Measurements from ENCODE around the gene ITGA2B. TPM values are rescaled to one million over a fixed set of nuclear protein-coding genes. Genes with fewer than 3 reads are reported as not detected.
"Not testable (repeated sequence)": the region's sequence is repeated elsewhere in the genome, so short reads cannot be mapped to it uniquely, and the experiment has no call there.

Gene ITGA2B
- total RNA-seq, 4 donors from 2014 or later = 0.14 to 0.32 TPM; not detected in 2

GRCh38 chr17:44375196-44376017 is 14.0 kb downstream of the ITGA2B start:
- TF ChIP-seq CTCF (IDR thresholded peaks at IDR 0.05) = no peak
- no peak for TF ChIP-seq POLR2AphosphoS5 (IDR thresholded peaks at IDR 0.05)
- TF ChIP-seq POLR2A (IDR thresholded peaks at IDR 0.05) = no peak
- TF ChIP-seq EP300 (IDR thresholded peaks at IDR 0.05; ENCODE audit: low read depth) = no peak
- intact Hi-C loops (cut with DNase I; ENCODE audit: low total_unique reads) = no loop called here
- Histone ChIP-seq H3K27ac (no peak overlapping the region), H3K4me3 (no peak overlapping the region), H3K9me3 (no peaks in the 10 kb centered on the region), H3K36me3 (no peaks in the 10 kb centered on the region), H3K4me1 (peaks cover 0 to 5% (median 0%) of the 10 kb centered on the region in 4 donors), H3K27me3 (peaks cover 39% of the 10 kb centered on the region)
- in situ Hi-C loops (cut with MboI; ENCODE audit: low pct_ligation_motif_present in 1 of 4, low pct_unique_long_range_greater_than_20kb in 1 of 4, low sequenced_read_pairs in 3 of 4) = loop anchor here in 1 of 4 donors (25.0 kb wide), 1 partner anchor 137 kb away; the partner anchor contains the start of gene GPATCH8
- WGBS, 2 donors (ENCODE audit: low coverage in 1 of 2) = 36% methylated on average over 18 of the region's 22 CpGs; no CpG with 5 or more reads in 1 of the 2 donors
- DNase-seq = no peak

- in situ Hi-C loops (cut with MboI; ENCODE audit: low pct_ligation_motif_present in 1 of 4, low pct_unique_long_range_greater_than_20kb in 1 of 4, low sequenced_read_pairs in 3 of 4) (loop anchor here in 1 of 4 donors (25.0 kb wide), 1 partner anchor 138 kb away; the partner anchor contains the start of gene GPATCH8), intact Hi-C loops (cut with DNase I; ENCODE audit: low total_unique reads) (no loop called here)
- no peaks in the 10 kb centered on the region for H3K36me3 ChIP-seq
Observed at GRCh38 chr17:44374306-44375195, 14.9 kb downstream of the ITGA2B start.

GRCh38 chr17:44372036-44372435 is 17.4 kb downstream of the ITGA2B start:
- no peaks in the 10 kb centered on the region for H3K36me3 ChIP-seq
- 78% methylated on average over 10 of the region's 10 CpGs; no CpG with 5 or more reads in 1 of the 2 donors for WGBS, 2 donors (ENCODE audit: low coverage in 1 of 2)
- in situ Hi-C loops (cut with MboI; ENCODE audit: low pct_ligation_motif_present in 1 of 4, low pct_unique_long_range_greater_than_20kb in 1 of 4, low sequenced_read_pairs in 3 of 4) = no loop called here
- H3K27me3 ChIP-seq = peaks cover 63% of the 10 kb centered on the region
- no peaks in the 10 kb centered on the region for H3K9me3 ChIP-seq
- peaks cover 0 to 5% (median 0%) of the 10 kb centered on the region in 4 donors for H3K4me1 ChIP-seq
- intact Hi-C loops (cut with DNase I; ENCODE audit: low total_unique reads) = no loop called here
- H3K27ac ChIP-seq = no peak overlapping the region
- TF ChIP-seq CTCF (IDR thresholded peaks at IDR 0.05) = no peak
- no peak for TF ChIP-seq EP300 (IDR thresholded peaks at IDR 0.05; ENCODE audit: low read depth)
- TF ChIP-seq POLR2A (IDR thresholded peaks at IDR 0.05) = no peak
- TF ChIP-seq POLR2AphosphoS5 (IDR thresholded peaks at IDR 0.05) = no peak
- no peak overlapping the region for H3K4me3 ChIP-seq
- no peak for DNase-seq

More at GRCh38 chr17:44374306-44375195, 14.9 kb downstream of the ITGA2B start:
- Histone ChIP-seq H3K27me3 (peaks cover 47% of the 10 kb centered on the region), H3K9me3 (no peaks in the 10 kb centered on the region), H3K4me3 (no peak overlapping the region), H3K4me1 (peaks cover 0 to 5% (median 0%) of the 10 kb centered on the region in 4 donors), H3K27ac (no peak overlapping the region)
- DNase-seq = no peak
- TF ChIP-seq CTCF (IDR thresholded peaks at IDR 0.05) (no peak), POLR2A (IDR thresholded peaks at IDR 0.05) (no peak), POLR2AphosphoS5 (IDR thresholded peaks at IDR 0.05) (no peak), EP300 (IDR thresholded peaks at IDR 0.05; ENCODE audit: low read depth) (no peak)
- WGBS, 2 donors (ENCODE audit: low coverage in 1 of 2) = 33% methylated on average over 25 of the region's 31 CpGs; no CpG with 5 or more reads in 1 of the 2 donors

GRCh38 chr17:44369414-44370023 is 19.9 kb downstream of the ITGA2B start:
- intact Hi-C loops (cut with DNase I; ENCODE audit: low total_unique reads); H3K9me3 ChIP-seq; in situ Hi-C loops (cut with MboI; ENCODE audit: low pct_ligation_motif_present in 1 of 4, low pct_unique_long_range_greater_than_20kb in 1 of 4, low sequenced_read_pairs in 3 of 4); H3K4me3 ChIP-seq; H3K4me1 ChIP-seq; H3K27ac ChIP-seq; H3K36me3 ChIP-seq; DNase-seq: not testable (repeated sequence)
- WGBS, 2 donors (ENCODE audit: low coverage in 1 of 2) = 48% methylated on average over 17 of the region's 17 CpGs; no CpG with 5 or more reads in 1 of the 2 donors
- H3K27me3 ChIP-seq = peaks cover 65% of the 10 kb centered on the region

- 87% methylated on average over 17 of the region's 42 CpGs; no CpG with 5 or more reads in 1 of the 2 donors for WGBS, 2 donors (ENCODE audit: low coverage in 1 of 2)
- intact Hi-C loops (cut with DNase I; ENCODE audit: low total_unique reads); in situ Hi-C loops (cut with MboI; ENCODE audit: low pct_ligation_motif_present in 1 of 4, low pct_unique_long_range_greater_than_20kb in 1 of 4, low sequenced_read_pairs in 3 of 4); H3K9me3 ChIP-seq; H3K4me3 ChIP-seq; H3K36me3 ChIP-seq; DNase-seq; H3K4me1 ChIP-seq; H3K27ac ChIP-seq: not testable (repeated sequence)
- H3K27me3 ChIP-seq = peaks cover 65% of the 10 kb centered on the region
Observed at GRCh38 chr17:44368391-44369243, 20.8 kb downstream of the ITGA2B start.
